Fibroblast of pulmonary artery (primary cell): ENCODE measurements around the gene PODNL1.

Experiments
- DNase-seq: peaks from one replicate; pipeline ENCODE4 v3.0.0-alpha.2; 2010; ENCODE audit warnings: low read depth
- H3K4me3 ChIP-seq: replicated peaks from 2 replicates; pipeline ENCODE4 v1.5.1; 2011; ENCODE audit warnings: low read depth, mild to moderate bottlenecking, control low read depth, low read length, moderate library complexity
- CTCF ChIP-seq: IDR thresholded peaks from 2 replicates; pipeline ENCODE4 v1.5.1; 2011; ENCODE audit warnings: mild to moderate bottlenecking, control low read depth, low read length, inconsistent platforms; ENCODE audit errors: missing control alignments

PODNL1 gene

DNA sequence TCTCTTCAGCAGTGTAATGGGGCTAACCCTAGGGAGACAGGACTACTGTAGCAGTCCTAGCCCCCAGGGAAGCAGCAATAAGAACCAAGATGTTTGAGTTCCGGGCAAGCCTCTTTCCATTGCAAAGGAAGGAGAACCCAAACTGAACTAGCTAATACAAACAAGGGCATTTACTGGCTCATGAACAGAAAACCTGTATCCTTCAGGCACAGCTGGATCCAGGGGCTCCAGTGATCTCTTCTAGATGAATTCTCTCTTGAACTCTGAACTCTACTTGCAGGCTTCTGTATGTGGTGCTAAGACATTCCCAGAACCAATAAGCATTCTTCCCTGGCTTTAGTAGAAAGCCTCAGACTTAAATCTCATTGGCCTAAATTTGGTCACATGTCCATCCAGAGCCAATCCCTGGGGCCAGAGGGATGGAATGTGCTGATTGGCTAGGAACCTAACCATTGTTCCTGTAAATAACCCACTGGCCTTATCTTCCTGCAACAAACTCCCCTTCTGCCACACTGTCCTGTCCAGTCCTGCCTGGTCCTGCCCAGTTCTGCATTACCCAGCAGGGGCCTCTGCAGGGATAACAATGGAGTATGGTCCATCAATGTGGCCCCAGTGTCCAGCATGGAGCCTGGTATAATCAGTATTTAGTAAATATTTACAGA, 3.9 kb upstream of the PODNL1 start:
- H3K4me3 ChIP-seq: no peak overlapping the region
- no peak for DNase-seq
- no peak for TF ChIP-seq CTCF

DNA sequence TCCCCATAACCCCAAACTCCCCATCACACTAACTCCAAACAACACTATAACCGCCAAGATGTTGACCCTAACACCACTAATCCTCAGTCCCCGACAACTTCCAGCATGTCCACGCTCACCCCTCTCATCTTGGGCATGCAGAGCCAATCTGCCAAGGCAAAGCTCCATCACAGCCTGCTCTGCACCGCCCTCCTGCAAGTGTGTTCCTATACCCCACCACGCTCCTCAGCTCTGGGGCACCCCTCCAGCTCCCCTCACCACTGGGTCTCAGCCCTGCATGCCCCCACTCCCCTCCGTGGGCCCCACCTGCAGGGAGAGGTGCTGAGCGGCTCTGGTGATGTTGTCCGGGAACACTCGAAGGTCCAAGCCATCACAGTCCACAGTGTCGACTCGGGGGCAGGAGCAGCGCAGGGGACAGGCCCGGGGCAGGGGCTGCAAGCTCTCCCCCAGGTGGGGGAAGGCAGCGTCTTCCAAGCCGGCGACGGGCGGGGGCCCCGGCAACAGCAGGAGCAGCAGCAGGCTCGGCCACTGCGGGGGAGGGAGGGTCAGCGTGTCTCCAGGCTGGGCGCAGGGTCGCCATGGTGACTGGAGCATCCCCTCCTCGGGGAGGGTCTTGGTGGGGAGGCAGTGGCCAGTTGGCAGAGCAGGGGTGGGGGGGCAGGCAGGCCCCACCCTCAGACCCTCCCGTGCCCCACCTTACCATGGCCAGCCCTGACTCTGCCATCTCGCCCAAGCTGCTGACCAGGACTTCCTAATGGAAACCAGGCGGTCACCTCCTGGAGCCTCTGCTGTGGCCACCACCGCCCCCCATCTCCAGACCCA, 527 bp downstream of the PODNL1 start:
- peak overlapping the region; percentile 35 for H3K4me3 ChIP-seq

GRCh38 chr19:13935765-13936510, 2.3 kb downstream of the PODNL1 start:
- TF ChIP-seq CTCF: no peak
- H3K4me3 ChIP-seq: no peak overlapping the region
- DNase-seq: no peak

More for the DNA sequence above, 527 bp downstream of the PODNL1 start:
- TF ChIP-seq CTCF: no peak
- no peak for DNase-seq

DNA sequence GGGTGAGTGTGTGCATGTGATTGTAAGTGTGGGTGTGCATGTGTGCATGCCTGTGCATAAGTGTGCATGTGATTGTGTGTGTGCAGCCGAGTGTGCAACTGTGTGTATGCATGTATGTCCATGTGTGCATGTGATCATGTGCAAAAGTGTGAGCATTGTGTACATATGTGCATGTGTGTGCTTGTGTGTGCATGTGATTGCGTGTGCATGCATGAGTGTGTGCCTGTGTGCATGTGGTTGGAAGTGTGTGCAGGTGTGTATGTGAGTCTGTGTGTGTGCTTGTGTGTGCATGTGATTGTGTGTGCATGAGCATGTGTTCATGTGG, 3.5 kb downstream of the PODNL1 start:
- H3K4me3 ChIP-seq: no peak overlapping the region
- TF ChIP-seq CTCF: no peak
- no peak for DNase-seq

DNA sequence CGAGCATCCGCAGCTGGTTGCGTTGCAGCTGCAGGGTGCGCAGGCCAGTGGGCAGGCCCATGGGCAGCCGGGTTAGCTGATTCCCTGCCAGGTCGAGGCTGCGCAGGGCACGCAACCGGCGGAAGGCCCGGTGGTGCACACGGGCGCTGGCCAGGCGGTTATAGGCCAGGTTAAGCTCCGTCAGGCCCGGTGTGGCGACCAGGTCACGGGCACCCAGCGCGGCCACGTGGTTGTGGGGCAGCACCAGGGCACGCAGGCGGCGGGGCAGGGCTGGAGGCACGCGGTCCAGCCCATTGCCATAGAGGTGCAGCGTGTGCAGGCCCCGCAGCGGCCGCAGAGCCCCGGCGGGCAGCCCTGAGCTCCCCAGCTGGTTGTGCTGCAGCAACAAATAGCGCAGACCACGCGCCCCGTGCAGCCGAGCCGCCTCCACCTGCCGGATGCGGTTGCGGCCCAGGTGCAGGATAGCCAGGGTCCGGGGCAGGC, 5.3 kb downstream of the PODNL1 start:
- TF ChIP-seq CTCF: no peak
- H3K4me3 ChIP-seq: no peak overlapping the region
- no peak for DNase-seq

GRCh38 chr19:13932149-13932637, 6.0 kb downstream of the PODNL1 start:
- TF ChIP-seq CTCF: no peak
- no peak for DNase-seq
- no peak overlapping the region for H3K4me3 ChIP-seq
